Fibroblast of lung (primary cell): Measurements from ENCODE around the gene USF3.

ENCODE experiments used
- EZH2 ChIP-seq: IDR thresholded peaks from 2 replicates; pipeline ENCODE4 v1.5.1; 2012; ENCODE audit warnings: low read length, control low read depth, mild to moderate bottlenecking; ENCODE audit errors: missing control alignments
- TF ChIP-seq, protein P1 (sequence below), 2 donors: IDR thresholded peaks in 1 of 2; conservative IDR thresholded peaks in 1 of 2; 1 replicate in 1 of 2; 2 replicates in 1 of 2; pipeline ENCODE4 v1.5.1; 2011 to 2012; ENCODE audit warnings: low read length in 2 of 2, control low read depth in 1 of 2, inconsistent platforms in 1 of 2, low read depth in 1 of 2, mild to moderate bottlenecking in 1 of 2

DNA sequence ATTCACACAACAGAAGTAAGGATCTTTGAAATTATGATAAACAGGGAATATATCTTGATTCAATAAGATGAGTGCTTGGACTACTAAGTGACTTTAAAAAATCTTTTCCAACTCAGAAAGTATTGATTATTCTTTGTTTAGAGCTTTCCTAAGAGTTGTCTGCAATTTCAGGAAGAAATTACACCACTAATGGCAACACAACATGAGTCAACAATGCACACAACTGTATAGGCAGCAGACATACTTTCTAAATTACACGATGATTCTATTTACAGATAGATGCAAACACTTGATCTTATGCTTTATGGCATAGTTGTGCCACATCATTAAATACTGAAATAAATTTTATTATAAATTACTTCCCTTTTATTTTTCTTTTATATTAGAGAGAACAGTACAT is 45.2 kb upstream of the USF3 start:
- TF ChIP-seq, protein P1, sequence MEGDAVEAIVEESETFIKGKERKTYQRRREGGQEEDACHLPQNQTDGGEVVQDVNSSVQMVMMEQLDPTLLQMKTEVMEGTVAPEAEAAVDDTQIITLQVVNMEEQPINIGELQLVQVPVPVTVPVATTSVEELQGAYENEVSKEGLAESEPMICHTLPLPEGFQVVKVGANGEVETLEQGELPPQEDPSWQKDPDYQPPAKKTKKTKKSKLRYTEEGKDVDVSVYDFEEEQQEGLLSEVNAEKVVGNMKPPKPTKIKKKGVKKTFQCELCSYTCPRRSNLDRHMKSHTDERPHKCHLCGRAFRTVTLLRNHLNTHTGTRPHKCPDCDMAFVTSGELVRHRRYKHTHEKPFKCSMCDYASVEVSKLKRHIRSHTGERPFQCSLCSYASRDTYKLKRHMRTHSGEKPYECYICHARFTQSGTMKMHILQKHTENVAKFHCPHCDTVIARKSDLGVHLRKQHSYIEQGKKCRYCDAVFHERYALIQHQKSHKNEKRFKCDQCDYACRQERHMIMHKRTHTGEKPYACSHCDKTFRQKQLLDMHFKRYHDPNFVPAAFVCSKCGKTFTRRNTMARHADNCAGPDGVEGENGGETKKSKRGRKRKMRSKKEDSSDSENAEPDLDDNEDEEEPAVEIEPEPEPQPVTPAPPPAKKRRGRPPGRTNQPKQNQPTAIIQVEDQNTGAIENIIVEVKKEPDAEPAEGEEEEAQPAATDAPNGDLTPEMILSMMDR (conservative IDR thresholded peaks at IDR 0.05 in 1 of 2, IDR thresholded peaks at IDR 0.05 in 1 of 2; ENCODE audit: low read depth in 1 of 2, low read length in 2 of 2): no peak
- no peak for TF ChIP-seq EZH2
